Endothelial cell of umbilical vein (primary cell): Measurements from ENCODE around the gene SDC1.

Source experiments
- JUN ChIP-seq: IDR thresholded peaks from 2 replicates; pipeline ENCODE4 v1.6.1; 2011; ENCODE audit warnings: borderline replicate concordance, low read depth; ENCODE audit not compliant: insufficient read length, insufficient read depth
- MYC ChIP-seq: IDR thresholded peaks from one replicate; pipeline ENCODE4 v1.6.1; 2011; ENCODE audit warnings: mild to moderate bottlenecking, low read depth, low read length
- POLR2A ChIP-seq: IDR thresholded peaks from 2 replicates; pipeline ENCODE4 v1.6.1; 2012; ENCODE audit warnings: low read depth, mild to moderate bottlenecking, control low read depth, low read length
- TF ChIP-seq, protein P1 (sequence below), 2 donors: IDR thresholded peaks; 1 replicate in 1 of 2; 2 replicates in 1 of 2; pipeline ENCODE4 v1.5.1; 2011; ENCODE audit warnings: low read length in 2 of 2, mild to moderate bottlenecking in 2 of 2, moderate library complexity in 2 of 2, control low read depth in 1 of 2, inconsistent platforms in 1 of 2, low read depth in 1 of 2; ENCODE audit not compliant: insufficient read depth in 1 of 2; ENCODE audit errors: extremely low read depth in 1 of 2

DNA sequence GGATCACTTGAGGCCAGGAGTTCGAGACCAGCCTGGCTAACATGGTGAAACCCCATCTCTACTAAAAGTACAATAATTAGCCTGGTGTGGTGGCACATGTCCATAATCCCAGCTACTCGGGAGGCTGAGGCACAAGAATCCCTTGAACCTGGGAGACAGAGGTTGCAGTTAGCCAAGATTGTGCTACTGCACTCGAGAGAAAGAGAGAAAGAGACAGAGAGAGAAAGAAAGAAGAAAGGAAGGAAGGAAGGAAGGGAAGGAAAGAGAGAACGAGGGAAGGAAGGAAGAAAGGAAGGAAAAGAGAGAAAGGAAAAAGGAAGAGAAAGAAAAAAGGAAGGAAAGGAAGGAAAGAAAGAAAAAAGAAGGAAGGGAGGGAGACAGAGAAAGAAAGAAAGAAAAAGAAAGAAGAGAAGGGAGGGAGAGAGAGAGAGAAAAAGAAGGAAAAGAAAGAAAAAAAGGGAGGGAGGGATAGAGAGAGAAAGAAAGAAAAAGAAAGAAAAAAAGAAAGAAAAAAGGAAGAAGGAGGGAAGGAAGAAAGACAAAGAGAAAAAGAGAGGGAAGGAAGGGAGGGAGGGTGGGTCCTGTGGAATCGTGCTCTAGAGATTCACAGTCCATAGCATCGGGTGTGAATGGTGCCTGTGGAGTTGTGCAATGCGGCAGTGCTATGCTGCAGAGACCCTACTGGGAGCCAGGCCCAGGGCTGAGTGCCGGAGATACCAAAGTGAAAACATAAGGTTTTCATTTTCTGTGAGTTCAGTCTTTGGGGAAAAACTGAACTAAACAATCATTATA is 4.6 kb upstream of the SDC1 start:
- TF ChIP-seq POLR2A (no peak), MYC (no peak), JUN (no peak)
- TF ChIP-seq, protein P1, sequence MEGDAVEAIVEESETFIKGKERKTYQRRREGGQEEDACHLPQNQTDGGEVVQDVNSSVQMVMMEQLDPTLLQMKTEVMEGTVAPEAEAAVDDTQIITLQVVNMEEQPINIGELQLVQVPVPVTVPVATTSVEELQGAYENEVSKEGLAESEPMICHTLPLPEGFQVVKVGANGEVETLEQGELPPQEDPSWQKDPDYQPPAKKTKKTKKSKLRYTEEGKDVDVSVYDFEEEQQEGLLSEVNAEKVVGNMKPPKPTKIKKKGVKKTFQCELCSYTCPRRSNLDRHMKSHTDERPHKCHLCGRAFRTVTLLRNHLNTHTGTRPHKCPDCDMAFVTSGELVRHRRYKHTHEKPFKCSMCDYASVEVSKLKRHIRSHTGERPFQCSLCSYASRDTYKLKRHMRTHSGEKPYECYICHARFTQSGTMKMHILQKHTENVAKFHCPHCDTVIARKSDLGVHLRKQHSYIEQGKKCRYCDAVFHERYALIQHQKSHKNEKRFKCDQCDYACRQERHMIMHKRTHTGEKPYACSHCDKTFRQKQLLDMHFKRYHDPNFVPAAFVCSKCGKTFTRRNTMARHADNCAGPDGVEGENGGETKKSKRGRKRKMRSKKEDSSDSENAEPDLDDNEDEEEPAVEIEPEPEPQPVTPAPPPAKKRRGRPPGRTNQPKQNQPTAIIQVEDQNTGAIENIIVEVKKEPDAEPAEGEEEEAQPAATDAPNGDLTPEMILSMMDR (IDR thresholded peaks at IDR 0.05; ENCODE audit: extremely low read depth in 1 of 2, insufficient read depth in 1 of 2, low read depth in 1 of 2, low read length in 2 of 2) = no peak
